Gastrocnemius medialis (tissue), 4 donors: ENCODE data around the gene MAD1L1.

Source experiments
- POLR2A ChIP-seq, 2 donors: fragments of 450-650 bp; IDR thresholded peaks; one replicate each; pipeline ENCODE4 v1.6.1; 2017; ENCODE audit warnings: antibody characterized with exemption in 2 of 2, mild to moderate bottlenecking in 2 of 2, moderate library complexity in 2 of 2
- TF ChIP-seq, protein P1 (sequence below), 5 experiments: fragments of 450-650 bp in 3 of 5; fragments of 200-600 bp in 2 of 5; sonication (generic) in 2 of 5; IDR thresholded peaks in 4 of 5; conservative IDR thresholded peaks in 1 of 5; 1 replicate in 4 of 5; 2 replicates in 1 of 5; pipeline ENCODE4 v1.5.1; 2016 to 2019; ENCODE audit warnings: antibody characterized with exemption in 5 of 5, mild to moderate bottlenecking in 3 of 5, moderate library complexity in 3 of 5

DNA sequence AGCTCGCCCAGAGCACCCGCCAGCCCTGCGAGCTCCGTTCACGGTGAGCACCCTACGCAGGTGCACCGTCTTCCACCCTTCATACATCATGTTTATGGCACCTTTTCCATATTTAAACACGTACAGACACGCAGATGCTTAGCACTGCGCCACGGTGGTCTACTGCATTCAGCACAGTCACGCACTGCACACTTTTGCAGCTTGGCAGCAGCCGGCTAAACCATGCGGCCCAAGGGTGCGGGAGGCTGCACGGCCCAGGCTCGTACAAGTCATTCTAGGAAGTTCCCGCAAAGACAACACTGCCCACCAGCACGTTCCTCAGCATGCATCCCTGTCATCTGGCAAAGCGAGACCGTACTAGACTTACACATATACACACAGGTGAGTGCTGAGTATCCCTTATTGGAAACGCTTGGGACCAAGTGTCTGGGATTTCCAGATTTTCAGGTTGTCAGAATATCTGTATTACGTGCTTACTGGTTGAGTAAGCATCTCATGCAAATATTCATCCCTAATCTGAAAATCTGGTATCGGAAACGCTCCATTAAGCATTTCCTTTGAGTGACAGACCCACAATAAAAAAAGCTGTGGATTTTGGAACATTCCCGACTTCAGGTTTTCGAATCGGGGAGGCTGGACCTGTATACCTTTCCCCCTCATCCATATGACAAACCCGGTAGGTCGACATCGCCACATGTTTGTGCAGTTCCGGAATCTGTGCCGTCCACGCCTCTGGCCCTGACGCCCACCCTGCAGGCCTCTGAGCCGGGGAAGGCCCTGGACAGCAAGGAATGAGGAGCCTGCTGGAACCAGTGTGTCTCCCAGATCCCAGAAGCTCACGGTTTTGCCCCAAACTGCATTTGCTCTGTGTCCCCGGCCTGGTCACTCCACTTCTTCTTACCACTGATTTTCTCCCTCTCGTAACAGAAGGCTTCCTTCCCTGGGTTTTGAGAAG, 340.5 kb downstream of the MAD1L1 start:
- TF ChIP-seq, protein P1, sequence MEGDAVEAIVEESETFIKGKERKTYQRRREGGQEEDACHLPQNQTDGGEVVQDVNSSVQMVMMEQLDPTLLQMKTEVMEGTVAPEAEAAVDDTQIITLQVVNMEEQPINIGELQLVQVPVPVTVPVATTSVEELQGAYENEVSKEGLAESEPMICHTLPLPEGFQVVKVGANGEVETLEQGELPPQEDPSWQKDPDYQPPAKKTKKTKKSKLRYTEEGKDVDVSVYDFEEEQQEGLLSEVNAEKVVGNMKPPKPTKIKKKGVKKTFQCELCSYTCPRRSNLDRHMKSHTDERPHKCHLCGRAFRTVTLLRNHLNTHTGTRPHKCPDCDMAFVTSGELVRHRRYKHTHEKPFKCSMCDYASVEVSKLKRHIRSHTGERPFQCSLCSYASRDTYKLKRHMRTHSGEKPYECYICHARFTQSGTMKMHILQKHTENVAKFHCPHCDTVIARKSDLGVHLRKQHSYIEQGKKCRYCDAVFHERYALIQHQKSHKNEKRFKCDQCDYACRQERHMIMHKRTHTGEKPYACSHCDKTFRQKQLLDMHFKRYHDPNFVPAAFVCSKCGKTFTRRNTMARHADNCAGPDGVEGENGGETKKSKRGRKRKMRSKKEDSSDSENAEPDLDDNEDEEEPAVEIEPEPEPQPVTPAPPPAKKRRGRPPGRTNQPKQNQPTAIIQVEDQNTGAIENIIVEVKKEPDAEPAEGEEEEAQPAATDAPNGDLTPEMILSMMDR (IDR thresholded peaks at IDR 0.05 in 4 of 5, conservative IDR thresholded peaks at IDR 0.05 in 1 of 5), result no peak
- no peak for TF ChIP-seq POLR2A (IDR thresholded peaks at IDR 0.05)
